Skin epidermis (tissue), 12 donors: ENCODE measurements around the gene MUC3A.

Experiments used
- H3K27ac ChIP-seq, 21 experiments: fragments of 200-600 bp; sonication (generic) in 11 of 21; one replicate each; pipeline ENCODE4 v1.5.0; 2020; ENCODE audit warnings: mild to moderate bottlenecking in 3 of 21, inconsistent platforms in 2 of 21, moderate library complexity in 2 of 21
- H3K4me3 ChIP-seq, 7 experiments: fragments of 200-600 bp; sonication (generic) in 2 of 7; one replicate each; pipeline ENCODE4 v1.5.0; 2020; ENCODE audit warnings: inconsistent platforms in 2 of 7, mild to moderate bottlenecking in 2 of 7, moderate library complexity in 1 of 7

The MUC3A gene

GRCh38 chr7:100942045-100942774 lies 7.1 kb upstream of the MUC3A start:
- H3K27ac ChIP-seq, result no peak overlapping the region

DNA sequence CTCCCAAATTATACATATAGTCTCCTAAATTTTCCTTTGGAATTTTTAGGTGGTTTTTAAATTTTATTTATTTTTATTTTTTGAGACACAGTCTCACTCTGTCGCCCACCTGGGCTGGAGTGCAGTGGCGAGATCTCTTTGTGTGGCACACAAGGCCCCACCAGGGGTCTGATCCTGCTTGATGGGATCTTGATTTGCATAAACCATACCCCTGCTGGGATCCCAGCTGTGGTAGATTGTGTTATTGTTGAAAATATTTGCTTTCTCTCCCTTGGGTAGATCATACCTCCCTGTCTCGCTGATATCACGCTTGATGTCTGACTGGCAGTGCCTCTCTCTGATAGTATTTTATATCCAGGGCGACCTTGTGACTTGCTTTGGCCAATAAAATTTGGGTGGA lies 5.6 kb upstream of the MUC3A start:
- no peak overlapping the region for H3K27ac ChIP-seq
- no peak overlapping the region for H3K4me3 ChIP-seq

More at GRCh38 chr7:100942045-100942774, 7.1 kb upstream of the MUC3A start:
- H3K4me3 ChIP-seq, result no peak overlapping the region

GRCh38 chr7:100944138-100944537 lies 5.2 kb upstream of the MUC3A start:
- Histone ChIP-seq H3K27ac (no peak overlapping the region), H3K4me3 (no peak overlapping the region)

DNA sequence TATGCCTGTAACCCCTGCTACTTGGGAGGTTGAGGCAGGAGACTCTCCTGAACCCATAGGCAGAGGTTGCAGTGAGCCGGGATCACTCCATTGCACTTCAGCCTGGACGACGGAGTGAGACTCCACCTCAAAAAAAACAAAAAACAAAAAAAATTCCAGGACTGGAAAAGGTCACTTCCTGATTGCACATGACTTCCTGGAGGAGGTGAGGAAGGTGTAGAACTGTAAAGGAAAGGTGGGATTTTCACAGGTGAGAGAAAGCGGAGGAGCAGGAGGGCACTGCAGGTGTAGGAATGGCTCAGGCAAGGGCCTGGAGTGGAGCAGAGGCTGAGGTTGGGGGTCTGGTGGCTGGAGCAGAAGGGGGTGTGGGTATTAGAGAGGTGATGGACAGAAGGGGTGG lies 3.2 kb upstream of the MUC3A start:
- no peak overlapping the region for H3K4me3 ChIP-seq
- H3K27ac ChIP-seq, result no peak overlapping the region

- Histone ChIP-seq H3K27ac (no peak overlapping the region), H3K4me3 (no peak overlapping the region)
Observed at GRCh38 chr7:100946766-100947365, 2.5 kb upstream of the MUC3A start.

DNA sequence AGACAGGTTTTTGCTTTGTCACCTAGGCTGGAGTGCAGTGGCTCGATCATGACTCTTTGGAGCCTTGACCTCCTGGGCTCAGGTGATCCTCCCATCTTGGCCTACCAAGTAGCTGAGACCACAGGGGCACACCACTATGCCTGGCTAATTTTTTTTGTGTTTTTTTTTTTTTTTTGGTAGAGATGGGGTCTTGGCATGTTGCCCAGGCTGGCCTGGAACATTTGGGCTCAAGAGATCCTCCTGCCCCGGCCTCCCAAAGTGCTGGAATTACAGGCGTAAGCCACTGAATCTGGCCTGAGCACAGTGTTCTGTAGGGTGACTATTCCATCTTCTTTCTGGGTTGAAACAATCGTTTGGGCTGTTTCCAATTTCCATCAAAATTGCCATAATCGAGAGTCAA lies 1.5 kb upstream of the MUC3A start:
- H3K4me3 ChIP-seq, result no peak overlapping the region
- no peak overlapping the region for H3K27ac ChIP-seq

DNA sequence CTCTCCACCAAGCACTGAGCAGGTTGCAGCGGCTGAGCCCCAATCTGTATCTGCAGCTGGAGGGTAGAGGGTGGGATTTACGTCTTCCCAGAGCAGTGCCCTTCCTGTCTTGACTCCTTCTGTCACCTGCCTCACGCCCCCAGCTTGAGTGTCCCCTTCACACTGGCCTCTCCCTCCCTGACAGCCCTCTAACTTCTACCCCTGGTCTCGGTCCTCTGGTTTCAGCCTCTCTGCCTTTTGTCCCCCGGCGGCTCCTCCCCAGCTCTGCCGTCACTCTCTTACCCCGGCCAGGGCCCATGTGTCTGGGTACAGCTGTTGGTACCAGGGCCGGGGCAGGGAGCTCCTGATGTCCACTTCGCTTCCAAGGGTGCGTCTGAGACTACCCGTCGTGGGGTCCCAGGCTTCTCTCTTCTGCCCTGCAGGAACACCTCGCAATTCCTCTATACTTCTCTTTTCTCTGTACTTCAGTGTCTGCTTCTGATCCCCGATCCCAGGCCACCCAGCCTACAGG lies 654 bp downstream of the MUC3A start:
- H3K4me3 ChIP-seq, result no peak overlapping the region
- no peak overlapping the region for H3K27ac ChIP-seq

GRCh38 chr7:100951172-100951571 lies 1.8 kb downstream of the MUC3A start:
- Histone ChIP-seq H3K27ac (no peak overlapping the region), H3K4me3 (no peak overlapping the region)

DNA sequence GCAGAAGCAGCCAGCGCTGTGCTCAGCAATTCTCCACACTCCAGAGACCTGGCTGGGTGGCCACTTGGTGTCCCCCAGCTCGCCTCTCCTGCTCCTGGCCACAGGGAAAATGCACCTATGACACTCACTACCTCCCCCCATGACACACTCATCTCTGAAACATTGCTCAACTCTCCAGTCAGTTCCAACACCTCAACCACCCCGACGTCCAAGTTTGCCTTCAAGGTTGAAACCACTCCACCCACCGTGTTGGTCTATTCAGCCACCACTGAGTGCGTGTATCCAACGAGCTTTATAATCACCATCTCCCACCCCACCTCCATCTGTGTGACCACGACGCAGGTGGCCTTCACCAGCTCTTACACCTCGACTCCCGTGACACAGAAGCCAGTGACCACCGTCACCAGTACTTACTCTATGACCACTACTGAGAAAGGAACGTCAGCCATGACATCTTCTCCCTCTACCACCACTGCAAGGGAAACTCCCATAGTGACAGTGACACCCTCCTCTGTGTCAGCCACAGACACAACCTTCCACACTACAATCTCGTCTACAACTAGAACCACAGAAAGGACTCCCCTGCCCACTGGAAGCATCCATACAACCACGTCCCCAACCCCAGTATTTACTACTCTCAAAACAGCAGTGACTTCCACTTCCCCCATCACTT lies 2.7 kb downstream of the MUC3A start:
- no peak overlapping the region for H3K4me3 ChIP-seq
- H3K27ac ChIP-seq, result no peak overlapping the region

DNA sequence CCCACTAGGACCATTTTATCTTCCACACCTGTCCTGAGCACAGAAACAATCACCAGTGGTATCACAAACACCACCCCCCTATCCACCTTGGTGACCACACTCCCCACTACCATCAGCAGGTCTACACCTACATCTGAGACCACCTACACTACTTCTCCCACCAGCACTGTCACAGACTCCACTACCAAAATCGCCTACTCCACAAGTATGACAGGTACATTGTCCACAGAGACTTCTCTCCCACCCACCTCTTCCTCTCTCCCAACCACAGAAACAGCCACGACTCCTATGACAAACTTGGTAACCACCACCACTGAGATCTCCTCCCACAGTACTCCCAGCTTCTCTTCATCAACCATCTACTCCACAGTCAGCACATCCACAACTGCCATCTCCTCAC lies 3.3 kb downstream of the MUC3A start:
- H3K4me3 ChIP-seq, result no peak overlapping the region
- H3K27ac ChIP-seq, result no peak overlapping the region

GRCh38 chr7:100957832-100958421 lies 8.6 kb downstream of the MUC3A start:
- H3K27ac ChIP-seq, result no peak overlapping the region
- no peak overlapping the region for H3K4me3 ChIP-seq

DNA sequence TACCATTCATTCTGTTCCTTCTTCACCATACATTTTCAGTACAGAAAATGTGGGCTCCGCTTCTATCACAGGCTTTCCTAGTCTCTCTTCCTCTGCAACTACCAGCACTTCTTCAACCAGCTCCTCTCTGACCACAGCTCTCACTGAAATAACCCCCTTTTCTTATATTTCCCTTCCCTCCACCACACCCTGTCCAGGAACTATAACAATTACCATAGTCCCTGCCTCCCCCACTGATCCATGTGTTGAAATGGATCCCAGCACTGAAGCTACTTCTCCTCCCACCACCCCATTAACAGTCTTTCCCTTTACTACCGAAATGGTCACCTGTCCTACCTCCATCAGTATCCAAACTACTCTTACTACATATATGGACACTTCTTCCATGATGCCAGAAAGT lies 10.6 kb downstream of the MUC3A start:
- H3K4me3 ChIP-seq, result no peak overlapping the region
- no peak overlapping the region for H3K27ac ChIP-seq

- no peak overlapping the region for H3K4me3 ChIP-seq
Observed at GRCh38 chr7:100962537-100962936, 13.2 kb downstream of the MUC3A start.

DNA sequence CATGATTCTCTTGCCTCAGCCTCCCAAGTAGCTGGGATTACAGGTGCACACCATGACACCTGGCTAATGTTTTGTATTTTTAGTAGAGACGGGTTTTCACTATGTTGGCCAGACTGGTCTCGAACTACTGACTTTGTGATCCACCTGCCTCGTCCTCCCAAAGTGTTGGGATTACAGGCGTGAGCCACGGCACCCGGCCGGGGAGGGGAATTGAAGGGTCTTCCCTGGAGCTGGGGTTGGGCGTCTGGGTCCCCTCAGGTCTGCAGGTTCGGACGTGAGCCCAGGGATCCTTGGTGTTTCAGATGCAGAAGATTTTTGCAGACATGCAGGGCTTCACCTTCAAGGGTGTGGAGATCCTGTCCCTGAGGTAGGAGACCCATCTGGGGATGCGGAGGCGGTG lies 14.1 kb downstream of the MUC3A start:
- Histone ChIP-seq H3K27ac (no peak overlapping the region), H3K4me3 (no peak overlapping the region)

More at GRCh38 chr7:100962537-100962936, 13.2 kb downstream of the MUC3A start:
- no peak overlapping the region for H3K27ac ChIP-seq

- Histone ChIP-seq H3K27ac (no peak overlapping the region), H3K4me3 (no peak overlapping the region)
Observed at GRCh38 chr7:100963874-100964273, 14.5 kb downstream of the MUC3A start.

DNA sequence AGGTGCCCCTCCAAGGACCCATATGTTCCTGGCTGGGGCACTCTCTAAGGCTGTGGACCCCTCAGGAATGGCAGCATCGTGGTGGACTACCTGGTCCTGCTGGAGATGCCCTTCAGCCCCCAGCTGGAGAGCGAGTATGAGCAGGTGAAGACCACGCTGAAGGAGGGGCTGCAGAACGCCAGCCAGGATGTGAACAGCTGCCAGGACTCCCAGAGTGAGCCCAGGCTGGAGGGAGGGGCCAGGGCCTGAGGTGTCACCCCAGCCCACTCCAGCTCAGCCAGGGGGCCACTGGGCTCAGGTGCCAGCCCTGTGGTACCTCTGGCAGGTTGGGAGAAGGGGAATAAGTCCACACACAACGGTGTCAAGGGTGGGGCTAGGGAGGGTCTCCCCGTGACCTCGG lies 15.3 kb downstream of the MUC3A start:
- no peak overlapping the region for H3K4me3 ChIP-seq
- no peak overlapping the region for H3K27ac ChIP-seq

GRCh38 chr7:100965045-100965722 lies 15.8 kb downstream of the MUC3A start:
- no peak overlapping the region for H3K27ac ChIP-seq
- no peak overlapping the region for H3K4me3 ChIP-seq

GRCh38 chr7:100965723-100966541 lies 16.6 kb downstream of the MUC3A start:
- H3K27ac ChIP-seq, result no peak overlapping the region
- H3K4me3 ChIP-seq, result peak overlapping the region in 3 of 7 experiments; percentile 4 to 29 (median 19)
